SU-DHL-6 (cell line): ENCODE results near the gene HTATIP2.
"Not testable (repeated sequence)": the region's sequence is repeated elsewhere in the genome, so short reads cannot be mapped to it uniquely, and the experiment has no call there.

Source experiments
- H2AFZ ChIP-seq: fragments of 200-600 bp; sonication (generic); 2 replicates; pipeline ENCODE4 v1.6.1; 2014; ENCODE audit warnings: low read depth, mild to moderate bottlenecking, moderate library complexity, mixed read lengths, antibody characterized with exemption, low read length; ENCODE audit not compliant: severe bottlenecking
- H3F3A ChIP-seq: fragments of 200-600 bp; shearing (Covaris generic); 2 replicates; pipeline ENCODE4 v1.6.0; 2016; ENCODE audit warnings: antibody characterized with exemption, mild to moderate bottlenecking; ENCODE audit not compliant: insufficient read depth
- H3K27ac ChIP-seq: fragments of 200-600 bp; sonication (generic); 2 replicates; pipeline ENCODE4 v1.5.1; 2016; ENCODE audit warnings: low read depth, mild to moderate bottlenecking, low read length, moderate library complexity, mixed read lengths
- H3K27me3 ChIP-seq: fragments of 200-600 bp; sonication (generic), shearing (Covaris generic); 2 replicates; pipeline ENCODE4 v1.6.0; 2014; ENCODE audit warnings: mild to moderate bottlenecking, low read length
- H3K36me3 ChIP-seq: fragments of 200-600 bp; sonication (generic); 2 replicates; pipeline ENCODE4 v1.6.1; 2014; ENCODE audit warnings: mild to moderate bottlenecking, low read length, mixed read lengths
- H3K4me2 ChIP-seq: fragments of 300-600, 200-600 bp; shearing (Covaris generic), sonication (generic); 2 replicates; pipeline ENCODE4 v1.6.0; 2014; ENCODE audit warnings: low read length, low read depth, mild to moderate bottlenecking; ENCODE audit not compliant: poor library complexity, severe bottlenecking
- H3K4me3 ChIP-seq: fragments of 200-600 bp; sonication (generic); 2 replicates; pipeline ENCODE4 v1.5.1; 2014; ENCODE audit warnings: antibody characterized with exemption, low read length, mild to moderate bottlenecking, mixed read lengths; ENCODE audit not compliant: insufficient read depth, poor library complexity, severe bottlenecking
- H3K79me2 ChIP-seq: fragments of 200-600 bp; sonication (generic); 2 replicates; pipeline ENCODE4 v1.6.1; 2014; ENCODE audit warnings: mild to moderate bottlenecking, low read length, moderate library complexity; ENCODE audit not compliant: insufficient read depth
- H3K9ac ChIP-seq: fragments of 200-600 bp; sonication (generic); 2 replicates; pipeline ENCODE4 v1.7.0; 2014; ENCODE audit warnings: mild to moderate bottlenecking, low read length
- H3K9me2 ChIP-seq: fragments of 200-600 bp; sonication (generic); replicated peaks from 2 replicates; pipeline ENCODE4 v1.6.1; 2014; ENCODE audit warnings: low read length; ENCODE audit not compliant: insufficient read depth
- H3K9me3 ChIP-seq: fragments of 200-600 bp; sonication (generic); 2 replicates; pipeline ENCODE4 v1.6.1; 2014; ENCODE audit warnings: low read length, mixed read lengths; ENCODE audit not compliant: insufficient read depth
- H4K20me1 ChIP-seq: fragments of 200-600 bp; sonication (generic); 2 replicates; pipeline ENCODE4 v1.6.1; 2014; ENCODE audit warnings: low read depth, mild to moderate bottlenecking, antibody characterized with exemption, low read length, moderate library complexity, mixed read lengths
- CTCF ChIP-seq: fragments of 200-600 bp; sonication (generic); IDR thresholded peaks from one replicate; pipeline ENCODE4 v1.5.1; 2017; ENCODE audit warnings: antibody characterized with exemption, mild to moderate bottlenecking, low read length, moderate library complexity; ENCODE audit not compliant: insufficient read depth, poor library complexity, severe bottlenecking
- EZH2phosphoT487 ChIP-seq: fragments of 200-600 bp; sonication (generic), shearing (Covaris generic); conservative IDR thresholded peaks from 2 replicates; pipeline ENCODE4 v1.6.1; 2018; ENCODE audit warnings: mild to moderate bottlenecking, antibody characterized with exemption, low read length, moderate library complexity, mixed read lengths

Gene HTATIP2

GRCh38 chr11:20364341-20364792 lies 853 bp downstream of the HTATIP2 start:
- TF ChIP-seq CTCF (no peak), EZH2phosphoT487 (no peak)
- no peaks in the 10 kb centered on the region for H3K27me3 ChIP-seq
- no peaks in the 10 kb centered on the region for H3K9me2 ChIP-seq
- no peaks in the 10 kb centered on the region for H4K20me1 ChIP-seq
- no peaks in the 10 kb centered on the region for H3K36me3 ChIP-seq
- H3K9me3 ChIP-seq = no peaks in the 10 kb centered on the region
- H3F3A ChIP-seq = peaks cover 5% of the 10 kb centered on the region
- H2AFZ ChIP-seq = peak overlapping the region; percentile 79
- H3K4me3 ChIP-seq = peak overlapping the region; percentile 68
- peak overlapping the region; percentile 90 for H3K4me2 ChIP-seq
- peak overlapping the region; percentile 40 for H3K27ac ChIP-seq
- H3K79me2 ChIP-seq = peaks cover 17% of the 10 kb centered on the region
- peak overlapping the region; percentile 72 for H3K9ac ChIP-seq

- H3K36me3 ChIP-seq, H3K9me3 ChIP-seq, H3K9me2 ChIP-seq, H3K27me3 ChIP-seq, H4K20me1 ChIP-seq, H3K27ac ChIP-seq, H3K9ac ChIP-seq, H3F3A ChIP-seq, H2AFZ ChIP-seq, H3K4me3 ChIP-seq: not testable (repeated sequence)
- Histone ChIP-seq H3K79me2 (peaks cover 17% of the 10 kb centered on the region), H3K4me2 (peak overlapping the region; percentile 17)
Observed at GRCh38 chr11:20365465-20365864, 2.0 kb downstream of the HTATIP2 start.

GRCh38 chr11:20367313-20367948 lies 3.9 kb downstream of the HTATIP2 start:
- H3K27ac ChIP-seq = no peak overlapping the region
- no peaks in the 10 kb centered on the region for H3K27me3 ChIP-seq
- TF ChIP-seq EZH2phosphoT487 (no peak), CTCF (no peak)
- no peaks in the 10 kb centered on the region for H3F3A ChIP-seq
- H3K4me3 ChIP-seq = no peak overlapping the region
- no peaks in the 10 kb centered on the region for H3K9me3 ChIP-seq
- no peaks in the 10 kb centered on the region for H3K9me2 ChIP-seq
- H4K20me1 ChIP-seq = no peaks in the 10 kb centered on the region
- H2AFZ ChIP-seq = no peak overlapping the region
- peaks cover 17% of the 10 kb centered on the region for H3K79me2 ChIP-seq
- 0 out of 2 replicates have a peak, but pooled peaks cover 2% of the 10 kb centered on the region for H3K36me3 ChIP-seq
- no peak overlapping the region for H3K9ac ChIP-seq
- no peak overlapping the region for H3K4me2 ChIP-seq

GRCh38 chr11:20368438-20368837 lies 4.9 kb downstream of the HTATIP2 start:
- no peak overlapping the region for H3K9ac ChIP-seq
- H4K20me1 ChIP-seq = no peaks in the 10 kb centered on the region
- no peaks in the 10 kb centered on the region for H3F3A ChIP-seq
- H3K9me2 ChIP-seq = no peaks in the 10 kb centered on the region
- no peak overlapping the region for H2AFZ ChIP-seq
- no peak overlapping the region for H3K4me3 ChIP-seq
- H3K4me2 ChIP-seq = no peak overlapping the region
- H3K9me3 ChIP-seq = no peaks in the 10 kb centered on the region
- H3K27me3 ChIP-seq = no peaks in the 10 kb centered on the region
- peaks cover 17% of the 10 kb centered on the region for H3K79me2 ChIP-seq
- H3K27ac ChIP-seq = no peak overlapping the region
- 0 out of 2 replicates have a peak, but pooled peaks cover 3% of the 10 kb centered on the region for H3K36me3 ChIP-seq
- TF ChIP-seq CTCF = no peak
- no peak for TF ChIP-seq EZH2phosphoT487
